ENCODE data around the gene JARID2.

GRCh38 chr6:15290962-15291704 is 45.3 kb downstream of the JARID2 start:
- TF ChIP-seq POLR2AphosphoS5 (IDR thresholded peaks at IDR 0.05), result no peak
- TF ChIP-seq EP300 (IDR thresholded peaks at IDR 0.05), result no peak
- TF ChIP-seq CTCF (IDR thresholded peaks at IDR 0.05), result no peak

All from sigmoid colon (tissue), 4 donors.